Measurements from ENCODE around the gene PHACTR4.
"Not testable (repeated sequence)": the region's sequence is repeated elsewhere in the genome, so short reads cannot be mapped to it uniquely, and the experiment has no call there.

DNA sequence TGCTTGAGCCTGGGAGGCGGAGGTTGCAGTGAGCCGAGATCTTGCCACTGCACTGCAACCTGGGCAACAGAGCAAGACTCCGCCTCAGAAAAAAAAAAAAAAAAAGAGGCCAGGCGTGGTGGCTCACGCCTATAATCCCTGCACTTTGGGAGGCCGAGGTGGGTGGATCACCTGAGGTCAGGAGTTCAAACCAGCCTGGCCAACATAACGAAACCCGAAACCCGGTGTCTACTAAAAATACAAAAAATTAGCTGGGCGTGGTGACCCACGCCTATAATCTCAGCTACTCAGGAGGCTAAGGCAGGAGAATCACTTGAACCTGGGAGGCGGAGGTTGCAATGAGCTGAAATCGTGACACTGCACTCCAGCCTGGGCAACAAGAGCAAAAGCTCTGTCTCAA is 110.0 kb downstream of the PHACTR4 start:
- TF ChIP-seq, protein P1, sequence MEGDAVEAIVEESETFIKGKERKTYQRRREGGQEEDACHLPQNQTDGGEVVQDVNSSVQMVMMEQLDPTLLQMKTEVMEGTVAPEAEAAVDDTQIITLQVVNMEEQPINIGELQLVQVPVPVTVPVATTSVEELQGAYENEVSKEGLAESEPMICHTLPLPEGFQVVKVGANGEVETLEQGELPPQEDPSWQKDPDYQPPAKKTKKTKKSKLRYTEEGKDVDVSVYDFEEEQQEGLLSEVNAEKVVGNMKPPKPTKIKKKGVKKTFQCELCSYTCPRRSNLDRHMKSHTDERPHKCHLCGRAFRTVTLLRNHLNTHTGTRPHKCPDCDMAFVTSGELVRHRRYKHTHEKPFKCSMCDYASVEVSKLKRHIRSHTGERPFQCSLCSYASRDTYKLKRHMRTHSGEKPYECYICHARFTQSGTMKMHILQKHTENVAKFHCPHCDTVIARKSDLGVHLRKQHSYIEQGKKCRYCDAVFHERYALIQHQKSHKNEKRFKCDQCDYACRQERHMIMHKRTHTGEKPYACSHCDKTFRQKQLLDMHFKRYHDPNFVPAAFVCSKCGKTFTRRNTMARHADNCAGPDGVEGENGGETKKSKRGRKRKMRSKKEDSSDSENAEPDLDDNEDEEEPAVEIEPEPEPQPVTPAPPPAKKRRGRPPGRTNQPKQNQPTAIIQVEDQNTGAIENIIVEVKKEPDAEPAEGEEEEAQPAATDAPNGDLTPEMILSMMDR (IDR thresholded peaks at IDR 0.05; ENCODE audit: low read depth, low read length, poor library complexity, severe bottlenecking), result not testable (repeated sequence)
- not testable (repeated sequence) for TF ChIP-seq EZH2phosphoT487 (IDR thresholded peaks at IDR 0.05; ENCODE audit: borderline replicate concordance, low read length)

Measured in DOHH2 (cell line).